Measurements from ENCODE around the gene SLC25A19. TPM values are rescaled to one million over a fixed set of nuclear protein-coding genes. Genes with fewer than 3 reads are reported as not detected.

Gene SLC25A19
- total RNA-seq, 1 experiment from 2014 or later: 19.4 TPM

DNA sequence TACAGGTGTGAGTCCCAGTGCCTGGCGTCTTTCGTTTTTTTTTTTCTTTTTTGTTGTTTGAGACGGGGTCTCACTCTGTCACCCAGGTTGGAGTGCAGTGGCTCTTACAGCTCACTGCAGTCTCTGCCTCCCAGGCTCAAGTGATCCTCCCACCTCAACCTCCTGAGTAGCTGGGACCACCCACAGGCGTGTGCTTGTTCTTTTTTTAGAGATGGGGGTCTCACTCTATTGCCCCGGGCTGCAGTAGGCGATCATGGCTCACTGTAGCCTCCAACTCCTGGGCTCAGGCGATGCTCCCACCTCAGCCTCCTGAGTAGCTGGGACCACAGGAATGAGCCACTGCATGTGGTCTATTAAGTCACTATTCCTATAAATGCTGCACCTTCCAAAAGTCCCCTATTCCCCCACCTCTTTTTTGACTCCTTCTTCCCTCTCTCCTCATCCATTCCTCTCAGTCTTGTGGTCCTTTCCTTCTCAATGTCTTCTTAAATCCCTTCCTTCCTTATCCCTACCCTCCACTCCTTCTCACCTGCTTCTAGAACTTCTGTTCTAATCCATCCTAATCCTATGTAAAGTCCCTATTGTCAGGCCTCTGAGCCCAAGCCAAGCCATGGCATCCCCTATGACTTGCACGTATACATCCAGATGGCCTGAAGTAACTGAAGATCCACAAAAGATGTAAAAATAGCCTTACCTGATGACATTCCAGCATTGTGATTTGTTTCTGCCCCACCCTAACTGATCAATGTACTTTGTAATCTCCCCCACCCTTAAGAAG, 37.0 kb downstream of the SLC25A19 start:
- ChIA-PET CTCF (no interaction called here), POLR2A (ENCODE audit: unreplicated experiment) (no interaction called here)
- no peak for DNase-seq
- TF ChIP-seq EZH2 (IDR thresholded peaks at IDR 0.05; ENCODE audit: low read depth): no peak
- TF ChIP-seq, protein P1, sequence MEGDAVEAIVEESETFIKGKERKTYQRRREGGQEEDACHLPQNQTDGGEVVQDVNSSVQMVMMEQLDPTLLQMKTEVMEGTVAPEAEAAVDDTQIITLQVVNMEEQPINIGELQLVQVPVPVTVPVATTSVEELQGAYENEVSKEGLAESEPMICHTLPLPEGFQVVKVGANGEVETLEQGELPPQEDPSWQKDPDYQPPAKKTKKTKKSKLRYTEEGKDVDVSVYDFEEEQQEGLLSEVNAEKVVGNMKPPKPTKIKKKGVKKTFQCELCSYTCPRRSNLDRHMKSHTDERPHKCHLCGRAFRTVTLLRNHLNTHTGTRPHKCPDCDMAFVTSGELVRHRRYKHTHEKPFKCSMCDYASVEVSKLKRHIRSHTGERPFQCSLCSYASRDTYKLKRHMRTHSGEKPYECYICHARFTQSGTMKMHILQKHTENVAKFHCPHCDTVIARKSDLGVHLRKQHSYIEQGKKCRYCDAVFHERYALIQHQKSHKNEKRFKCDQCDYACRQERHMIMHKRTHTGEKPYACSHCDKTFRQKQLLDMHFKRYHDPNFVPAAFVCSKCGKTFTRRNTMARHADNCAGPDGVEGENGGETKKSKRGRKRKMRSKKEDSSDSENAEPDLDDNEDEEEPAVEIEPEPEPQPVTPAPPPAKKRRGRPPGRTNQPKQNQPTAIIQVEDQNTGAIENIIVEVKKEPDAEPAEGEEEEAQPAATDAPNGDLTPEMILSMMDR (conservative IDR thresholded peaks at IDR 0.05): no peak
- H3K36me3 ChIP-seq (ENCODE audit: low read depth): no peaks in the 10 kb centered on the region
- no peak overlapping the region for H3K4me2 ChIP-seq
- H3K9me2 ChIP-seq (ENCODE audit: insufficient read depth): no peaks in the 10 kb centered on the region
- no peaks in the 10 kb centered on the region for H3K27me3 ChIP-seq (ENCODE audit: insufficient read depth, low read depth)
- H4K20me1 ChIP-seq (ENCODE audit: insufficient read depth): peaks cover 25% of the 10 kb centered on the region
- no peak overlapping the region for H2AFZ ChIP-seq
- no peaks in the 10 kb centered on the region for H3K4me1 ChIP-seq (replicated peaks; ENCODE audit: insufficient read depth)
- no TSS peak for BruUV-seq (replicated peaks)
- H3F3A ChIP-seq (ENCODE audit: insufficient read depth, low read depth): no peaks in the 10 kb centered on the region
- H3K79me2 ChIP-seq (ENCODE audit: low read depth): peaks cover 41% of the 10 kb centered on the region
- no peaks in the 10 kb centered on the region for H3K9me3 ChIP-seq (ENCODE audit: insufficient read depth, low read depth)
- H3K27ac ChIP-seq: no peak overlapping the region
- no peak overlapping the region for H3K4me3 ChIP-seq
- intact Hi-C loops (cut with micrococcal nuclease; ENCODE audit: unreplicated experiment): no loop called here

DNA sequence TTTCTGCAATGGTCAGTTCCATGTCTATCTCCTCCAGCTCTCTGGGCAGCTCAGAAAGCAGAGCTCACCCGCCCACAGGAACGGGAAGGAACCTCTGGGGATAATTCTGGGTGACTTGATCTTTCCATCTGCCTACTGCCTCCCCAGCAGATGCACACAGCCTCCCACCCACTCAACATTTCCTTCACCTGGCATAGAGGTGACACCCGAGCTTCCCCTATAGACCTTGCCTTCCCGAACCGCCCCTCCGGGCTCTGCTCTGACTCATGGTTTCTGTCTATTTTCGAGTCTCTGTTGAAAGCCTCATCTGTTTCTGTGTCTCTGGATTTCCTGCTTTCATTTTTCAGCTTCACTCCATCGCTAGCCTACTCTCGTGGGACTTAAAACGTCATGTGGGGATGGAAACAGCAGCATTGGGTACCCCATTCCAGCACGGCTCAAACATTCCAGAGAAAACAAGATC, 39.2 kb downstream of the SLC25A19 start:
- H3K27ac ChIP-seq: 0 out of 2 replicates have a peak overlapping the region, but pooled peaks have one; percentile 12
- intact Hi-C loops (cut with micrococcal nuclease; ENCODE audit: unreplicated experiment): no loop called here

DNA sequence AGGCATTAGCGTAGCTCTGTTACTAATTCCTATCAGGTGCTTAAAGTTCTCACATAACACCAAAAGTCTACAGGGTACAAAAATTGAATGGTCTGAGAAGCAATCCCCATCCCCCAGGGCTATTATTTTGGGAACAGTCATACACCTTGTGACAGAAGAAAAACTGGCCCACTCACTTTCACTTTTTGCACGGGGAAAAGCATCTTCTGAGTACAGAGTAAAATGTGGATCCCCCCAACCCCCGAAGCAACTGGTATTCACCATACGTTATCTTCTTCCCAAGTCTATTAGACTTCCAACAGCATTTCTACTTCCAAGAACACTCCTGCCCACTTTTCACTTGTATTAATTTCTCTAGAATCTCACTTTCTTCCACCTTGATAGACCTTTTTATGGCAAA, 39.7 kb downstream of the SLC25A19 start:
- DNase-seq: no peak
- TF ChIP-seq, protein P1 (conservative IDR thresholded peaks at IDR 0.05): no peak
- no peak for TF ChIP-seq EZH2 (IDR thresholded peaks at IDR 0.05; ENCODE audit: low read depth)
- H3K4me1 ChIP-seq (replicated peaks; ENCODE audit: insufficient read depth): no peaks in the 10 kb centered on the region
- H3K4me3 ChIP-seq: no peak overlapping the region
- intact Hi-C loops (cut with micrococcal nuclease; ENCODE audit: unreplicated experiment): no loop called here
- no TSS peak for BruUV-seq (replicated peaks)
- H2AFZ ChIP-seq: no peak overlapping the region
- H4K20me1 ChIP-seq (ENCODE audit: insufficient read depth): peaks cover 25% of the 10 kb centered on the region
- no peaks in the 10 kb centered on the region for H3K9me2 ChIP-seq (ENCODE audit: insufficient read depth)
- peaks cover 37% of the 10 kb centered on the region for H3K79me2 ChIP-seq (ENCODE audit: low read depth)
- H3K27me3 ChIP-seq (ENCODE audit: insufficient read depth, low read depth): no peaks in the 10 kb centered on the region
- no peaks in the 10 kb centered on the region; the same call in 1 of the 2 replicates for H3F3A ChIP-seq (ENCODE audit: insufficient read depth, low read depth)
- H3K9me3 ChIP-seq (ENCODE audit: insufficient read depth, low read depth): no peaks in the 10 kb centered on the region
- CTCF ChIA-PET: interaction anchor here (0.6 to 0.7 kb wide), 2 partner anchors 20 to 73 kb away, joined by 4 to 5 read pairs; no protein-coding TSS in a partner anchor
- H3K27ac ChIP-seq: no peak overlapping the region
- H3K36me3 ChIP-seq (ENCODE audit: low read depth): 0 out of 2 replicates have a peak, but pooled peaks cover 5% of the 10 kb centered on the region
- POLR2A ChIA-PET (ENCODE audit: unreplicated experiment): interaction anchor here (0.5 to 0.7 kb wide), 6 partner anchors 10 to 282 kb away, joined by 3 to 7 read pairs (median 4); no protein-coding TSS in a partner anchor
- no peak overlapping the region for H3K4me2 ChIP-seq

More for the DNA sequence above, 39.2 kb downstream of the SLC25A19 start:
- CTCF ChIA-PET: interaction anchor here (0.6 to 0.7 kb wide), 2 partner anchors 73 to 114 kb away, joined by 4 to 5 read pairs; no protein-coding TSS in a partner anchor
- Histone ChIP-seq H3K79me2 (ENCODE audit: low read depth) (peaks cover 37% of the 10 kb centered on the region), H3K4me1 (replicated peaks; ENCODE audit: insufficient read depth) (no peaks in the 10 kb centered on the region), H3K4me2 (no peak overlapping the region), H2AFZ (no peak overlapping the region), H3K9me3 (ENCODE audit: insufficient read depth, low read depth) (no peaks in the 10 kb centered on the region), H3K36me3 (ENCODE audit: low read depth) (0 out of 2 replicates have a peak, but pooled peaks cover 5% of the 10 kb centered on the region), H3K9me2 (ENCODE audit: insufficient read depth) (no peaks in the 10 kb centered on the region), H3K27me3 (ENCODE audit: insufficient read depth, low read depth) (no peaks in the 10 kb centered on the region), H3K4me3 (no peak overlapping the region), H4K20me1 (ENCODE audit: insufficient read depth) (peaks cover 25% of the 10 kb centered on the region), H3F3A (ENCODE audit: insufficient read depth, low read depth) (no peaks in the 10 kb centered on the region)
- no peak for TF ChIP-seq EZH2 (IDR thresholded peaks at IDR 0.05; ENCODE audit: low read depth)
- TF ChIP-seq, protein P1 (conservative IDR thresholded peaks at IDR 0.05): no peak
- POLR2A ChIA-PET (ENCODE audit: unreplicated experiment): interaction anchor here (0.5 to 0.7 kb wide), 4 partner anchors 10 to 30 kb away, joined by 3 to 4 read pairs (median 4); no protein-coding TSS in a partner anchor
- peak in 1 of 2 experiments; percentile 61 for DNase-seq
- no TSS peak for BruUV-seq (replicated peaks)

Data from PC-9 (cell line).